ENCODE results near the gene SLC9A3. TPM values are rescaled to one million over a fixed set of nuclear protein-coding genes. Genes with fewer than 3 reads are reported as not detected.
A peak's percentile ranks its signal among the peaks of the same experiment; 100 is the strongest.

Gene SLC9A3
- total and polyA plus RNA-seq, 2 of the 13 experiments (the other 11 are each of a cell fraction or from before 2014, with no cell fraction given), result 1.5 to 1.8 TPM

DNA sequence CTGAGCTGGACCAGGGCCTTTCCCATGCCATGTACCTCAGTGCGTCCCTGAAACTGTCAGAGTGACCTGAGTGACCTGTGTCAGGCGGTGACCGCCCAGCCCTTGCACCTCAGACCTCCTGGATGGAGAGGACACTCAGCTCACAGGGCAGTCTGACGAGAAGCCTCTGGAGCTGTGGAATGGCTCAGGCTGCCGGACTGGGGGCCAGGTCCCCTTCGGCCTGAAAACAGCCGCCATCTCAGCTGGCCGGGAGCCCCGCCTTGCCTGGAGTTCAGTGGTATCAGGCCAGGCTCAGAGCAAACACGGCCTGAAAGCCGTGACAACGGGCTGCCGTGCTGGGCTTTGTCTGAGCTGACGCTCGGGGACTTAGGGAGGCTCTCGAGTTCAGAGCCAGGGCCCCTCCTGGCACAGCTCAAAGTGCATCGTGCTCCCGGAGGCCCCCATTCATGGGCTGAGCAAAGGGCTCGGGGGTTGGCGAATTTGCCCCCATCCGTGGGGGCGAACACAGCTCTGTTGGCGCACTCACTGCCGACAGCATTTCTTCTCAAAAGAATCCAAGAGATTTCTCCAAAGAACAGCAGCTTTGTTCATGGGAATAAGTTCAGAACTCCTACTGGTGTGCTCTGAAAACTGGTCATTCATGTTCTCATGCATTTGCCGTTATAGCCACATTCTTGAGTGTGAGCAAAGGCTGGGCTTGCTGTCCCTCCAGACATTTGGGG is 8.4 kb upstream of the SLC9A3 start (continued):
- TF ChIP-seq MATR3 (CRISPR knock-in tag; IDR thresholded peaks at IDR 0.05) (no peak), ZIK1 (CRISPR knock-in tag; IDR thresholded peaks at IDR 0.05; ENCODE audit: borderline replicate concordance, low read depth) (no peak), ZNF160 (CRISPR knock-in tag; IDR thresholded peaks at IDR 0.05) (no peak), KDM2A (CRISPR knock-in tag; IDR thresholded peaks at IDR 0.05; ENCODE audit: borderline replicate concordance, low read depth) (no peak), ZBTB39 (CRISPR knock-in tag; IDR thresholded peaks at IDR 0.05) (0 out of 2 replicates have a peak, but pooled peaks have one; percentile 38), ZNF766 (CRISPR knock-in tag; IDR thresholded peaks at IDR 0.05; ENCODE audit: borderline replicate concordance) (no peak), ATM (IDR thresholded peaks at IDR 0.05; ENCODE audit: borderline replicate concordance) (no peak), PITX1 (CRISPR knock-in tag; IDR thresholded peaks at IDR 0.05) (peak; percentile 38; the same call in 1 of the 2 replicates), NCOR1 (IDR thresholded peaks at IDR 0.05; ENCODE audit: borderline replicate concordance, low read length) (0 out of 2 replicates have a peak, but pooled peaks have one; percentile 36), TAF1 (CRISPR knock-in tag; IDR thresholded peaks at IDR 0.05) (no peak), MNT (IDR thresholded peaks at IDR 0.05) (no peak), SP4 (CRISPR knock-in tag; IDR thresholded peaks at IDR 0.05) (no peak; the same call in 1 of the 2 replicates), ZNF672 (CRISPR knock-in tag; IDR thresholded peaks at IDR 0.05) (no peak), HNRNPUL1 (IDR thresholded peaks at IDR 0.05; ENCODE audit: low read depth, low read length) (no peak), POLR2AphosphoS2 (IDR thresholded peaks at IDR 0.05; ENCODE audit: low read depth, low read length) (no peak), SSRP1 (CRISPR knock-in tag; IDR thresholded peaks at IDR 0.05) (no peak), PPARG (CRISPR knock-in tag; conservative IDR thresholded peaks at IDR 0.05) (peak; percentile 64), CEBPB (IDR thresholded peaks at IDR 0.05; ENCODE audit: borderline replicate concordance, low read depth, low read length) (no peak), CENPX (CRISPR knock-in tag; IDR thresholded peaks at IDR 0.05) (no peak), NFYC (CRISPR knock-in tag; IDR thresholded peaks at IDR 0.05) (no peak), HOXA5 (CRISPR knock-in tag; IDR thresholded peaks at IDR 0.05) (no peak)
- TF ChIP-seq, protein P1, sequence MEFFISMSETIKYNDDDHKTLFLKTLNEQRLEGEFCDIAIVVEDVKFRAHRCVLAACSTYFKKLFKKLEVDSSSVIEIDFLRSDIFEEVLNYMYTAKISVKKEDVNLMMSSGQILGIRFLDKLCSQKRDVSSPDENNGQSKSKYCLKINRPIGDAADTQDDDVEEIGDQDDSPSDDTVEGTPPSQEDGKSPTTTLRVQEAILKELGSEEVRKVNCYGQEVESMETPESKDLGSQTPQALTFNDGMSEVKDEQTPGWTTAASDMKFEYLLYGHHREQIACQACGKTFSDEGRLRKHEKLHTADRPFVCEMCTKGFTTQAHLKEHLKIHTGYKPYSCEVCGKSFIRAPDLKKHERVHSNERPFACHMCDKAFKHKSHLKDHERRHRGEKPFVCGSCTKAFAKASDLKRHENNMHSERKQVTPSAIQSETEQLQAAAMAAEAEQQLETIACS (CRISPR knock-in tag; IDR thresholded peaks at IDR 0.05), result no peak
- TF ChIP-seq, protein P2, sequence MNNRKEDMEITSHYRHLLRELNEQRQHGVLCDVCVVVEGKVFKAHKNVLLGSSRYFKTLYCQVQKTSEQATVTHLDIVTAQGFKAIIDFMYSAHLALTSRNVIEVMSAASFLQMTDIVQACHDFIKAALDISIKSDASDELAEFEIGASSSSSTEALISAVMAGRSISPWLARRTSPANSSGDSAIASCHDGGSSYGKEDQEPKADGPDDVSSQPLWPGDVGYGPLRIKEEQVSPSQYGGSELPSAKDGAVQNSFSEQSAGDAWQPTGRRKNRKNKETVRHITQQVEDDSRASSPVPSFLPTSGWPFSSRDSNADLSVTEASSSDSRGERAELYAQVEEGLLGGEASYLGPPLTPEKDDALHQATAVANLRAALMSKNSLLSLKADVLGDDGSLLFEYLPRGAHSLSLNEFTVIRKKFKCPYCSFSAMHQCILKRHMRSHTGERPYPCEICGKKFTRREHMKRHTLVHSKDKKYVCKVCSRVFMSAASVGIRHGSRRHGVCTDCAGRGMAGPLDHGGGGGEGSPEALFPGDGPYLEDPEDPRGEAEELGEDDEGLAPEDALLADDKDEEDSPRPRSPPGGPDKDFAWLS (CRISPR knock-in tag; IDR thresholded peaks at IDR 0.05; ENCODE audit: borderline replicate concordance), result no peak

All from HepG2 (cell line).